HG02623 (cell line): ENCODE data around the gene ADARB2.
"Not testable (repeated sequence)": the region's sequence is repeated elsewhere in the genome, so short reads cannot be mapped to it uniquely, and the experiment has no call there.

ENCODE experiments used
- ATAC-seq: cut with Tn5 transposase; IDR thresholded peaks from one replicate; pipeline ENCODE4 v1.9.1; 2021; ENCODE audit warnings: moderate library complexity; ENCODE audit not compliant: unreplicated experiment

ADARB2 gene

DNA sequence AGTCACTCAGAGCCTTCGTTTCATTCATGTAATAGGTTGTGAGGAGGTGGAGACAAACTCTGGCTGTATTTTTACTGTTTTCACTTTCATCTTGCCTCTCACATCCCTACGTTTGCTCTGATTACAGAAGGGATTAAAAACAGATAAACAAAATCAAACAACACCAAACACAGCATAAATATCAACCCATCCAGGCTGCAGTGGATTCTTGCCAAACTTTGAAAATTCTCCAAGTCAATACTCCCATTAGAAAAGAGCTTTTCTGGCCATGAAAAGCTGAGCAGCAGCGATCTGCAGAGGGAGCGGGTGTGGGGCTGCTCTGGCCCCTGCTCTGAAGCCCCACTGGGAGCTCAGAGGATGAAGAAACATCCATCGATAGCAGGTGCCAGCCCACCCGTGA is 397.9 kb downstream of the ADARB2 start:
- ATAC-seq: no peak

DNA sequence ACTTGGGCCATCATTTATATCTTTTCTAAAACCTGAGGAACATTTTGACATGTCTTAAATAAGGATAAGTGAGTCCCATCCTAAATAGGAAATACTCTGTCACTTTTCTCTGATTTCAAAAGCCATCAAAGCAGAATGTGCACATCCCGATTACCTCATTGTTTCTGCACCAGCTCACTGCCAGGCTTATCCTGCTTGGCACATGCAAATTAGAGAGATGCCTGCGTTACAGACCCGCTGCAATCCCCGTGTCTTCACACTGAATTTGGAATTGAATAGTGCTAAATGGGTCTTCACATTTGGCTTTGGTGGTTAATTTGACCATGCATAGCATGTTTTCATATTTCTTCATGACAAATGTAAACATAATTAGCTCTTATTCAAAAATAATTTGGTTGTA is 401.7 kb downstream of the ADARB2 start:
- no peak for ATAC-seq

DNA sequence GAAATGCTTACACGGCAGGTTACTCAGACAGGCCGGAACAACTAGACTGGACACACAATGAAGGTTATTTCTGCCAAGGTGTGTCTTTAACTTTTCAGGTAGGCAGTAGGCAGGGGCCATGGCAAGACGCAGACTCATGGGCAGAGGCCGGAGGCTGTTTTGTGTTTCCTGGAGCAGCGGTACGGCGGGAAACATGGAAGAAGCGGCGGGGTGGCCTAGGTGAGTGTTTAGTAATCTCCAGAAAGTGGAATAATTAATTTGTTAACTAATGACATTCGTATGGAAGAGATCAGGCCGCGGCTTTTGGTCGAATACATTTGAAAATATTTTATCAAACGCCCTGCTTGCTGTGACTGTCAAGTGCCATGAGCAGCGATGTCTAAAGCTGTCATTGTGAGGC is 403.3 kb downstream of the ADARB2 start:
- ATAC-seq: no peak

DNA sequence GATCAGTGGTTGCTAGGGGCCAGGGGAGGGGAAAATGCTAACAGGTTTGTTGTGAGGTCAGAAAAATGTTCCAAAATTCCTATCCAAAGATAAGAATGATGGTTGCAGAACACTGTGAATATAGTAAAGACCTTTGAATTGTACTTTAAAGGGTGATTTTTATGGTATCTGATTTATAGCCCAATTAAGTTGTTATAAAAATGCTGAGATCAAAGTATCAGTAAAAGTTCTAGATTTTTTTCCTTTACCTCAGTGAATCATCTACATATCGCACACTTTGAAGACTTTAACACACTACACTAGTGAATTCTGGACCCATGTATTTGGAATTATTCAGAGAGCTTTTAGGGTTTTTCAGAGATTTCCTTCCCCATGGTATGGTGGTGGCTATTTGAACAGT is 405.8 kb downstream of the ADARB2 start:
- no peak for ATAC-seq

DNA sequence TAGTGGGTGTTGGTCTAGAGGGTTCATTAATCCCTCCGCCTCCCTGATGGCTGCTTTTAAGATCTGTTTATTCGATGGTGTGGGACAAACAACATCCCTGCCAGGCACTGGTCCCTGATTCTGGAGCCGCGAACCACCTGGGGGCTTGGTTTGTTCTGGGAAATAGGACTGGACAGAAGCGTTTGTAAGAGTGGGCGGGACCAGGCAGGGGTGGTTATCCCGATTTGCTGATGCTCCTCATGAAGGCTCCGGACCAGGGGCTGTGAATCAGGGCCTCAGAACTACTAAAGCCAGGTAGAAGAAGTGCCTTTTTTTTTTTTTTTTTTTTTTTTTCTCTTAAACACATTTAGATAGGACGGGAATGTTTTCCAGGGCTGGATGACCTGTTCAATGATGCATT is 407.7 kb downstream of the ADARB2 start:
- ATAC-seq: no peak

DNA sequence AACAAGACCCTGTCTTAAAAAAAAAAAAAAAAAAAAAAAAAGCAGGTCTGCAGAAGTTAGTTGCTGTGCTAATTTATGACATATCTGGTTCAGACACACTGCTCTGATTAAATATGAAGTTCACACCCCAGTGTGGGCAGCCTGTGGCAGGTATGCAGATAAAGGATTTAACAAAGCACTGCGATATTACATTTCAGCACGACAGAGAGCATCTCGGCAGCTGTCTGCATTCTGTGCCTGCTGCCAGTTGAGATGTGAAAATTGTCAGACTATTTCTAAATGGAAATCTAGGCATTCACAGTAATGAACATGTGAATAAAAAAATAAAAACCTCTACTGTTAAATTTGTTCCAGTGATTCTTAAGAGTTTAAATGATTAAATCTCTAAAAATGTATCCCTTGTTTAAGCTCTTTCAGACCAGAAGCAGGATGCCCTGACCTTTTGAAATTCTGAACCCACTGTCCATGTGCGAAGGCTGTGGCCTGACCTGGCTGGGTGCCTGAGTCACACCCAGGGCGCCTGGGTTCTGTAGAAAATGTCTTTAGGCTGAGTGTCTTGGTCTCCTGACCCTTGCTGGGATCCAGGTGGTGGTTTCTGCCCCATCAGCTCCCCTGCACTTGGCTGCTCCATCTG is 408.2 kb downstream of the ADARB2 start:
- no peak for ATAC-seq

DNA sequence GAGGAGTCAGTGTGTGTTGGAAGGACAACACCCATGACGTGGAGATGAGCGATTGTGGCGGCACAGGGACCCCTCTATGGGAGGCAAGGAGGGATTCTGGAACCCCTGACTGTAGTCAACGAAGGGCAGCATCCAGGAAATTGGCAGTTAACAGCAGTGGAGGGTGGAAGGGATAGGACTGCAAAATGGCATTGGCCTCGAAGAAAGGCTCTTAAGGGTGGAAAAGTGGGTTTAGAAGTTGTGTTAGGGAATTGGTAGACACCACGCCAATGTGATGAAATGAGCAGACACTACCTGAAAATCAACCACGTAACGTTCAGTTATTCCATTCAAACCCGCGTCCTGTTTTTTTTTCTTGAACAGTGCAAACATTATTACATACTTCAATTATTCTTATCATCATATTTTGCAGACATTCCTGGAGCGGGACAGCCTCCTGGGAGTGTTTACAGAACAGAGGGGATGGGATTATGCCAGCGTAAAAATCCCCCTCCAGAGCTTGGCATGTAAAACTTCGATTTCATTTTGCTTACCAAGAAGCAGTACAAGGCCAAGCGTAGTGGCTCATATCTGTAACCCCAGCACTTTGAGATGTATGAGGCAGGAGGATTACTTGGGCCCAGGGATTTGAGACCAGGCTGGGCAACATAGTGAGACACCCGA is 409.0 kb downstream of the ADARB2 start:
- no peak for ATAC-seq

DNA sequence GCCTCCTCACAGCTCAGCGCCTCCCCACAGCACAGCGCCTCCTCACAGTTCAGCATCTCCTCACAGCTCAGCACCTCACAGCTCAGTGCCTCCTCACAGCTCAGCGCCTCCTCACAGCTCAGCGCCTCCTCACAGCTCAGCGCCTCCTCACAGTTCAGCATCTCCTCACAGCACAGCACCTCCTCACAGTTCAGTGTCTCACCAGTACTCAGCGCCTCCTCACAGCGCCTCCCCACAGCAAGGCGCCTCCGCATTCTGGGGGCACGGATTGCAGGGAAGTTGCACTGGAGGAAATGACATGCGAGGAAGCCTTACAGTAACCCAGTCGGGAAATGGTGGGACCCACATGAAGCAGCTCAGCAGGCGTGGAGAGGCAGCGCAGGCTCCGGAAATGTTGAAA is 409.6 kb downstream of the ADARB2 start:
- ATAC-seq: no peak

DNA sequence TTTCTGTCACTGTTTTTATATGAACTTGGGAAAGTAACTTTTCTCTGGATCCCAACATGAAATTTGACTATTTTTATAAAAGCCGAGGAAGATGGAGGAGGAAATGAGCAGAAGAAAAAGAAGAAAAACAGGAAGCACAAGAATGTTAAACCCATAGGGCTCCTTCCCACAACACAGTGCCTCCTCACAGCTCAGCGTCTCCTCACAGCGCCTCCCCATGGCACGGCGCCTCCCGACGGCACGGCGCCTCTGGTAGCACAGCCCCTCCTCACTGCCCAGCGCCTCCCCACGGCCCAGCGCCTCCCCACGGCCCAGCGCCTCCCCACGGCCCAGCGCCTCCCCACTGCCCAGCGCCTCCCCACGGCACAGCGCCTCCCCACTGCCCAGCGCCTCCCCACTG is 410.8 kb downstream of the ADARB2 start:
- not testable (repeated sequence) for ATAC-seq

DNA sequence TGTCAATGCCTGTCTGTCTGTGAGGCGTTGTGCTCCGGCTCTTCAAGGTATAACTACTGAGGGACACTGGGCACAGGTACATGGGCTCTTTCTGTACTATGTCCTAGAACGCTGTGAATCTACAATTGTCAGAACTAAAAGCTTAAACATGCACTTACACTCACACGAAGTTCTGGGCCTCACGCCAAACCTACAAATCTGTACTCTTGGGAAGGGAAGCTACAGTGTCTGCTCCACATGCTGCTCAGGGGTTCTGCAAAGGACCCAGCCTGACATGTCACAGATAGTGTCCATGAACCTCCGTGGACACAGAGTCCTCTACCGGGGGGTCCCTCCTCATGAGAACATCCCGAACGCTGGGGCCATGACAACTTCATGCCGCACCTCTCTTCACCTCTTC is 412.4 kb downstream of the ADARB2 start:
- ATAC-seq: no peak

DNA sequence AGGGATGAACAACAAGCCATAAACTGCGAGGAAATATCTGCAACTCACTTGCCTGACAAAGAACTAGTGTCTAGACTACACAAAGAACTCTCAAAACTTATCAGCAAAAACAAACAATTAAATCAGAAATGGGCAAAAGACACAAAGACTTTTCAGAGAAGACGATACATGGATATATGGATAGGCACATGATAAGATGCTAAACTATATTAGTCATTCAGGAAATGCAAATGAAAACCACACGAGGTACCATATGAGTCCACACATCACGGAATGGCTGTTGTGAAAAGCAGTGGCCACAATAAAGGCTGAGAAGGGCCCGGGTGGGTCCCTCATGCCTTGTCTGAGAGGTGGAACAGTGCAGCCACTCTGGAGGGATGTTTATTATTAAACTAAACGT is 413.4 kb downstream of the ADARB2 start:
- ATAC-seq: no peak

DNA sequence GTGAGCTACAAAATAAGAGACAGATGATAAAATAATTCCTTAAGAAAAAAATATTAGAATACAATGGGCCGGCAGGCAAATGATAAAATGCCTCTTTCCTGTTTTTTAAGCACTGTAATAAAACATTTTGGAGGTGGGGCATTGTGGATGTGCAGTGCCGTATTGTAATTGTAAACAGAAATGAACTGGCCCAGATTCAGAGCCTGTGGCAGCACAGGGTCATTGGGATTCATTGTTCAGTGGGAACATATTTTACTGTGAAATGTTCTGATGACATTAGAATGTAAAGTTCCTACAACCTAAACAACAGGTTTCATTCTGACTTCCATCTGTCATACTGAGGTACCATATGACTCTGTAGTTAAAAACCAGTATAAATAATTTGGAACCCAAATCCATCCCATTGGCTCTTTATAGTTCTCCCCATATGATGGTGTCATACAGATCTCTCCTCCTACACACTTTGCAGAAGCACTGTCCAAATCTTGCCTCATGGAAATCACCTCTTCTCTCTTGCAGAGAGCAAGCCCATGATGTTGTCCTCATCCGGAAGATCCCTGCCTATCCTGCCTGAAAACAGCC is 416.5 kb downstream of the ADARB2 start:
- no peak for ATAC-seq

DNA sequence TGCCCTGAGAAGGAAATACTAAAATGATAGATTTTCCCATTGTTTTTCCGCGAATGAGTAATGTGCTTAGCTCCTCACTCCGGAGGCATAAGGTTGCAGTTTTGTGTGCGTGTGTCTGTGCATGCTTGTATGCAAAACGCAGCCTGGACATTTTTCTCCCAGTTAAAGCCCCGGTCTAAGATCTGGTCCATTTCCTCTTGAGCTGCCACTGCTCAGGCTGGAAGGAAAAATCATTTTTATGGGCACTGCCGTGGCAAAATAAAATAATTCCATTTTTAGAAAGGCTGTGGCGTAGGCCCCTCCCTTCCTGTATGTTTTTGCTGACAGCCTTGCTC is 420.5 kb downstream of the ADARB2 start:
- no peak for ATAC-seq

DNA sequence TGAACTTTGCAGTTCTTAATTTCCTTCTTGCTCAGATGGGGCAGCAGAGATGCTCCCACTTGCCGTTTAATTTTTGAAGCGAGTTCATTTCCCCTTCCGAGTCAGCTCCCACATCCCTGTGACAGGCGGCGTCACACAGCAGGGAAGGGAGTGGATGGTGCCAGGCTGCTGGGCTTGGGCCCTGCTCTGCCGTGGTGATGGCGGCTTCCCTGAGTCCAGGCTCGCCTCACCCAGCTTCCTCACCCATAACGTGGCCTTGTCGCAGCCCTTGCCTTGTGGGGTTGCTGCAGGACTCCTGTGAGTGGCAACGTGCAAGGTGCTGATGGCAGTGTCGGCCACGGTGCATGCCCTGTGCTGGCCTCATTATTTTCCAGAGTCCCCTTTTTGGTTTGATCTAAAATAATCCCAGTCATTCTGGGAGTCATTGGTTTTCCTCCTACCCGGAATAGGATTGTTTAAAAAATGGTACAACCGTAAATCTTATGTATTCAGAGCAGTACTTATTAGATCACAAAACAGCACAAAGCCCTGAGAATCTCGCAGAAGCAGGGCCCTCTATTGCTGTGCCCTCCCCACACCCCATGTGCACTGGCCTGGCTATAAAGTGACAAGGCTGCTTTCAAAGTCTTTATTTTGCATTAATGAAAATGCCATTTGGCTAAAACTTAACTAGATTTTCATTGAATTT is 421.1 kb downstream of the ADARB2 start:
- ATAC-seq: no peak

DNA sequence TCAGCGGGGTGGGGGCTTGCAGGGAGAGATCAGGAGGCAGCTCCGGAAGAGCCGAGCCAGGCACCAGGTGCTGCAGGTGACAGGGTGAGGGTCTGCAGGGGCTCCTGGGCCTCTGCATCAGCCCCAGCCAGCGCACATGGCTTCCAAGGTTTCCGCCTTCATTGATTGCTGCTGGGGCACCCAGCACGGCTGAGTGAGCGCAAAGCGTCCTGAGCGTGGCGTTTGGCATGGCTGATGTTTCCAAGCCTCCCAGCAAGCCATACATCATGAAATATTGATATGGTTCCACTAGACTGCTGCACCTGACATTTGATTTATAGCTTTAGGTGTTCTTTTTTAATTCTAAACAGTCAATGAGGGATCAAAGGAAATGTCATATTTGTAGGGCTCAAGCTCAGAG is 422.1 kb downstream of the ADARB2 start:
- ATAC-seq: no peak

DNA sequence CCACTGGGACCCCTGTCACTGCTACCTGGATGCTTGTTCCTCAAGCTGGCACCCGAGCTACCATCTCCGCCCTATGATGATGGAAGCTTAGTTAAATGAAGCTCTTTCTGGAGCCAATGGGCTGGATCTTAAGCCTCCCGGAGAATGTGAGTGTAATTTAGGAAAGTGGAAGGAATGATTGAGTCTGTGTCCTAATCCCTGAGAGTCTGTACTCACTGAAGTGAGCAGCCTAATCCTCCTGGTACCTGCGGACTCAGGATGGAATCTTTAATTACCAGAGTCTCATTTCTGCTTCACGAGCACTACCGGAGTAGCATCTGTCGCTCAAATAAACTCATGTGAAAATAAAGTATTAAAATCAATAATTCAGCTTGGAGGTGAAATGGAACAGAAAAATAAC is 425.6 kb downstream of the ADARB2 start:
- ATAC-seq: no peak

DNA sequence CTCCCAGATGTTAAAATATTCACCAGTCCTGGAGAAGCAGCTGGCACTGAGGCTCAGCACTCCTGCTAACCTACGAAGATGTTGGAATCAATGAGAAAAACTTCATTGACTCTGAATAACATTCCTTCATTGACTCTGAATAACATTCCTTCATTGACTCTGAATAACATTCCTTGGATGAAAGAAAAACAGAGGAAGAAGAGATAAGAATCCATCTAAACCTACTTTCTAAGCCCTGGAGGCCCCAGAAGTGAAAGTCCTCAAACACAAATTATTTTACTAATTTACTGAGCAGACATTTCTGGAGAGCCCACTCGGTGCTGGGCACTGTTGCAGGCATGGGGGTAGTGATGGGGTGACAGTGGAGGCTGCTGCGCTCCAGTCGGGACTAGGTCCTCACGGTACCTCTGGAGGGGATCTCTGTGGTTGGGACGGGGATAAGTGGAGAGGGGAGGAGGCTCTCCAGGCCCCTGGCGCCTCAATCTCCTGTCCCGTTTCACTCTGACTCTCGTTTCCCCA is 427.0 kb downstream of the ADARB2 start:
- ATAC-seq: no peak

DNA sequence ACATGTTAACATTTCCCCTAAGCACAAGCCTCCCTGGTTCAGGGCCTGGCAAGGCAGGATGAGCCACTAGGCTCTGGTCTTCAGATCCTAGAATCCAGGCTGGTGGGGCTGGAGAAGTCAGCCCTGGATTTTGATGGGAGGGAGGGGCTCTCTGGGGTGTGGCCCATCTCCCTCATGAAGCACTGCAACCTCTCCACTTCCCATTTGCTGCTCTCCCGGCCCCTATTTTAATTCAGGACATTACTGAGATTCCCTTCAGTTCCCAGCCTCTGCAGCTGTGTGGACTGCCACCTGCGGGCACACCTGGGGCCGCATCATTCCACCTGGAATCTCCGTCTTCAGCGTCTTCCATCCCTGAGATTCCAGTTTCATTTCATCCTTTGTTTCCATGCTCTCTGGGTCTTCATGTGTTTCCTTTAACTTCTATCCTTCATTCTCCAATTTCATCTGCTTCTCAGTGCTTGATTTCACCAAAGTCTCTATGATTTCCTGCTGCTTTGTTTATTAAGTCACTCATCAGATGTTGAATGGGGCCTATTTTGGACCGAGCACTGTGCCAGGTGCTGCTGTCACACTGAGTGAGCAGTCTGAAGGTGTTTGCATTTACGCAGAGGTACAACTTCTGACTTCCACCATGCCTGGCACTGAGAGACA is 427.6 kb downstream of the ADARB2 start:
- no peak for ATAC-seq

DNA sequence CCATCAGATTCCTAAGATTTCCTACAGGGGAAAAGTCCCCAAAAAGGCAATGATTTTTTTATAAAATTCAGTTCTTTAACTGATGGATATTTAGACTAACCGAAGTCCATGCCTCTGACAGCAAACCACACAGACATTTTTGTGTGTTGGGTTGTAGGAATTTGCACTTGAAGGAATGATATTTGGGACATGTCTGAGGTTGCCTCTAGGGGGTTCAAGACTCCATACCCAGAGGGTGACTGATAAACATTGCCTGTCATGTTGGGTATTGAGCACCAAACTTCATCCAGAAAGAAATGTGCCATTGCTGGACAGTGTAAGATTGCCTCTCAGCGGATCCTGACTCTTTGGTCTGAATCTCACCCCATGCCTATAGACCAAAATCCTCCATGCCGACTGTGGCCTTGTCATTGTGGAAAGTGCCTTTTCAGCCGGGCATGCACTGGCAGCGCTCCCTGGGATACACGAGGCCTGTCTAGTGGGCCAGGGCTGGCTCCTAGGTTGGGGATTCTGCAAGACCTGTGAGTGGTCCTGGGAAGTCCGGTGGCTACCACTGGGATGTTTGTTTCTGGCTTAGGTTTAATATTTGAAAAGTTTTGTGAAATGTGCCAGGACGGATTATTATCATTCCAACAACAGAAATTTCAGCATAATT is 428.2 kb downstream of the ADARB2 start:
- no peak for ATAC-seq

DNA sequence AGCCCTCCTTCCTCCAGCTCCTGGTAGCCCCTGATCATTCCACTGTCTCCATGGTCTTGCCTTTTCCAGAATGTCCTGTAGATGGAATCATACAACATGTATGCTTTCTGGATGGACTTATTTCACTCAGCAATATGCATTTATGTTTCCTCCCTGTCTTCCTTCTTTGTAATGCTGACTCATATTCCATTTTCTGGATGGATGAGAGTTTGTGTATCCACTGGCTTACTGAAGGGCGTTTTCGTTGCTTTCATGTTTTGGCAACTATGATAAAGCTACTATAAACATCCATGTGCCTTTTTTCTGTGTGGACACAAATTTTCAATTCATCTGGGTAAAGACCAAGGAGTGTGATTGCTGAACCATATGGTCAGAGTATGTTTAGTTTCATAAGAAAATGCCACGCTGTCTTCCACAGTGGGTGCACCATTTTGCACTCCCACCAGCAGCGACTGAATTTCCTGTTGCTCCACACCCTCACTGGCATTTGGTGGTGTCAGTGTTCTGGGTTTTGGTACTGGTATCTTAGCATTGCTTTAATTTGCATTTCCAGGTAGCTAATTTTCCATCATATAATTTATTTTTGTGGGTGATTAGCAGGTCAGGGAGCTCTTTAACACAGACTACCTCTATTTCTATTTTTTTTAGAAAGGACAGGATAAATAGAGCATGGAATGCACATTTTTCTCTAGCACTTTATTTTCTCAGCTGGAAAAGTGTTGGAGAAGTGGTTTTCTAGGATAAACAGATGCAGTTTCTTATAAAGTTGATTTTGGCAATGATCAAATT is 429.0 kb downstream of the ADARB2 start:
- no peak for ATAC-seq
